ENCODE measurements around the gene LRBA. TPM values are rescaled to one million over a fixed set of nuclear protein-coding genes. Genes with fewer than 3 reads are reported as not detected.
"Not testable (repeated sequence)": the region's sequence is repeated elsewhere in the genome, so short reads cannot be mapped to it uniquely, and the experiment has no call there.

The LRBA gene
- total RNA-seq, 2 donors from 2014 or later = 76.3 to 86.9 TPM

GRCh38 chr4:151012376-151012775 lies 2.7 kb downstream of the LRBA start:
- Mint-ChIP-seq H3K4me3 (peak overlapping the region; percentile 99), H3K27ac (peak overlapping the region; percentile 45), H3K27me3 (no peaks in the 10 kb centered on the region)

GRCh38 chr4:151004222-151004621 lies 10.9 kb downstream of the LRBA start:
- Mint-ChIP-seq H3K4me1 (peaks cover 32% of the 10 kb centered on the region), H3K27ac (no peak overlapping the region), H3K36me3 (ENCODE audit: low read depth) (peaks cover 3% of the 10 kb centered on the region), H3K27me3 (no peaks in the 10 kb centered on the region), H3K4me3 (no peak overlapping the region)
- H3K9me3 ChIP-seq (ENCODE audit: control insufficient read depth, low read length, poor library complexity, severe bottlenecking) = no peaks in the 10 kb centered on the region
- DNase-seq (no peak), ATAC-seq (no peak)

More at GRCh38 chr4:151012376-151012775, 2.7 kb downstream of the LRBA start:
- no peak for ATAC-seq
- Mint-ChIP-seq H3K36me3 (ENCODE audit: low read depth) (no peaks in the 10 kb centered on the region), H3K4me1 (peaks cover 25% of the 10 kb centered on the region)
- H3K9me3 ChIP-seq (ENCODE audit: control insufficient read depth, low read length, poor library complexity, severe bottlenecking) = no peaks in the 10 kb centered on the region
- DNase-seq = no peak

DNA sequence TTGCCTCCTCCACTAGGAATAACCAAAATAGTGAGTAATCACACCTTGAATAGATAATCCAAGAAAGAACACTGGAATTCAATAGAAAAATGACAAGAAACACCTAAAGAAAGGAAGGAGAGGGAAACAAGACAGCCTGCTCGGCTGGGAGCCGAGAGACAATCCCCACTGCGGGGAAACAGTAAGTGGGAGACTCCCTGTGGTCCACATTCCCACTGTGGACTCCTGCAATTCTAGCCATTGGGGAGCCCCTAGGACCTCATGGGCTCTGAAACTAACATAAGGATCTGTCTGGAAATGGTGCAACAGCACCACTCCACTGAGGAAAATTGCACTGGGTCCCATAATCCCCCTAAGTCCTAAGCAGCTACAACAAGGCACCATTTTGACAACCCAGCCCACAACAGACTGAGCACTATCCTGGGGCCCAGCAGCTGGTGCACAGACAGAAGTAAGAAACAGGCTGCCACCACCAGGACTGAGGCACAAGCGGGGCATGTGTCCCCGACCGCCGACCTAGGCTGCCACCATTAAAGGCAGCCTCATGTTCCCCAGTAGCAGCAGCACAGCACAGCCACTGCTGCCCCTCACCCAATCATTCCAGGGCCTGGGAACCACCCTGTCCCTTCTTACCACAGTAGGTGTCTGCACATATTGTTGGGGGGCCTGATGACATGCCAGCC lies 14.2 kb downstream of the LRBA start:
- no peak for DNase-seq
- Mint-ChIP-seq H3K4me3 (no peak overlapping the region), H3K4me1 (peaks cover 37% of the 10 kb centered on the region)

GRCh38 chr4:150999086-150999485 lies 16.0 kb downstream of the LRBA start:
- Mint-ChIP-seq H3K4me3 (no peak overlapping the region), H3K27me3 (no peaks in the 10 kb centered on the region), H3K36me3 (ENCODE audit: low read depth) (peaks cover 3% of the 10 kb centered on the region), H3K27ac (no peak overlapping the region), H3K4me1 (peaks cover 36% of the 10 kb centered on the region)
- H3K9me3 ChIP-seq (ENCODE audit: control insufficient read depth, low read length, poor library complexity, severe bottlenecking) = no peaks in the 10 kb centered on the region
- DNase-seq (no peak), ATAC-seq (no peak)

More for the DNA sequence above, 14.2 kb downstream of the LRBA start:
- Mint-ChIP-seq H3K36me3 (ENCODE audit: low read depth) (peaks cover 3% of the 10 kb centered on the region), H3K27ac (no peak overlapping the region), H3K27me3 (no peaks in the 10 kb centered on the region)
- H3K9me3 ChIP-seq (ENCODE audit: control insufficient read depth, low read length, poor library complexity, severe bottlenecking) = no peaks in the 10 kb centered on the region
- no peak for ATAC-seq

GRCh38 chr4:150997141-150997540 lies 17.9 kb downstream of the LRBA start:
- no peaks in the 10 kb centered on the region for H3K9me3 ChIP-seq (ENCODE audit: control insufficient read depth, low read length, poor library complexity, severe bottlenecking)
- Mint-ChIP-seq H3K36me3 (ENCODE audit: low read depth) (peaks cover 4% of the 10 kb centered on the region), H3K27me3 (no peaks in the 10 kb centered on the region), H3K4me3 (no peak overlapping the region), H3K4me1 (peaks cover 37% of the 10 kb centered on the region), H3K27ac (no peak overlapping the region)
- DNase-seq (no peak), ATAC-seq (no peak)

GRCh38 chr4:150994721-150995120 lies 20.4 kb downstream of the LRBA start:
- ATAC-seq (no peak), DNase-seq (no peak)
- H3K27ac Mint-ChIP-seq = no peak overlapping the region
- no peaks in the 10 kb centered on the region for H3K9me3 ChIP-seq (ENCODE audit: control insufficient read depth, low read length, poor library complexity, severe bottlenecking)
- peaks cover 3% of the 10 kb centered on the region for H3K36me3 Mint-ChIP-seq (ENCODE audit: low read depth)
- peaks cover 29% of the 10 kb centered on the region for H3K4me1 Mint-ChIP-seq
- no peaks in the 10 kb centered on the region for H3K27me3 Mint-ChIP-seq
- H3K4me3 Mint-ChIP-seq = no peak overlapping the region

- H3K27me3 Mint-ChIP-seq; DNase-seq; ATAC-seq; H3K9me3 ChIP-seq (ENCODE audit: control insufficient read depth, low read length, poor library complexity, severe bottlenecking); H3K27ac Mint-ChIP-seq; H3K4me3 Mint-ChIP-seq; H3K36me3 Mint-ChIP-seq (ENCODE audit: low read depth): not testable (repeated sequence)
- peaks cover 28% of the 10 kb centered on the region for H3K4me1 Mint-ChIP-seq
These were observed 21.5 kb downstream of the LRBA start for GRCh38 chr4:150993577-150993976.

DNA sequence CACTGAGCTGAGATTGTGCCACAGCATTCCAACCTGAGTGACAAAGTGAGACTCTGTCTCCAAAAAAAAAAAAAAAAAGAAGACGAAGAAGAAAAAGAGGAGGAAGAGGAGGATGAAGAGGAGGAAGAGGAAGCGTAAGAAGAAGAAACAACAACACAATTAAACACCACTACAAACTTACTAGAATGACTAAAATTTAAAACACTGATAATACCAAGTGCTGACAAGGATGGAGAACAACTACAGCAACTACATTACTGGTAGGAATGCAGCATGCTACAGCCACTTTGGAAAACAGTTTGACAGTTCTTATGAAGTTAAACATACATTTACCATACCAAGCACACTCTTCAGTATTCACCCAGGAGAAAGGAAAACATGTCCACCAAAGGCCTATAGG lies 24.1 kb downstream of the LRBA start:
- H3K27ac Mint-ChIP-seq = peak overlapping the region; percentile 65
- H3K9me3 ChIP-seq (ENCODE audit: control insufficient read depth, low read length, poor library complexity, severe bottlenecking) = no peaks in the 10 kb centered on the region
- H3K36me3 Mint-ChIP-seq (ENCODE audit: low read depth) = peaks cover 3% of the 10 kb centered on the region
- no peak overlapping the region for H3K4me3 Mint-ChIP-seq
- no peak for ATAC-seq
- H3K27me3 Mint-ChIP-seq = no peaks in the 10 kb centered on the region
- no peak for DNase-seq
- H3K4me1 Mint-ChIP-seq = peaks cover 36% of the 10 kb centered on the region

- Mint-ChIP-seq H3K27ac (peak overlapping the region; percentile 65), H3K4me1 (peaks cover 34% of the 10 kb centered on the region), H3K4me3 (no peak overlapping the region), H3K36me3 (ENCODE audit: low read depth) (peaks cover 3% of the 10 kb centered on the region), H3K27me3 (no peaks in the 10 kb centered on the region)
- no peak for ATAC-seq
- DNase-seq = no peak
- no peaks in the 10 kb centered on the region for H3K9me3 ChIP-seq (ENCODE audit: control insufficient read depth, low read length, poor library complexity, severe bottlenecking)
These were observed 24.8 kb downstream of the LRBA start for GRCh38 chr4:150990250-150990649.

DNA sequence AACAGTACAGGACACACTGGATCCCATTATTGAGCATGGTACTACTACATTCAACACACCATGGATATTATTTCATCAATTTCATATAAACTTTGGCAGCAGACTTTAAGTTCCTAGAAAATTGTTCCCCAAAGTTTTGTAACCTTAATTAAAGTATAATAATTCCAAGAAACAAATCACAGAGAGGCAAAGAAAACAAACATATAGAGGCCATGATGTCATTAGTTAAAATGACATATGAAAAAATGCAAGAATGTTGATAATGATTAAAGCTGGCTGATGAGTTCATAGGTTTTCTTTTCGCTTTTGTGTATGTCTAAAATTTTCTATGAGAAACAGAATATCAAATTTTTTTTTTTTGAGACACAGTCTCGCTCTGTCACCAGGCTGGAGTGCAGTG lies 26.8 kb downstream of the LRBA start:
- no peak for DNase-seq
- Mint-ChIP-seq H3K4me1 (peaks cover 28% of the 10 kb centered on the region), H3K27ac (no peak overlapping the region), H3K27me3 (no peaks in the 10 kb centered on the region), H3K36me3 (ENCODE audit: low read depth) (peaks cover 3% of the 10 kb centered on the region), H3K4me3 (no peak overlapping the region)
- no peak for ATAC-seq
- H3K9me3 ChIP-seq (ENCODE audit: control insufficient read depth, low read length, poor library complexity, severe bottlenecking) = no peaks in the 10 kb centered on the region

GRCh38 chr4:150987204-150987603 lies 27.9 kb downstream of the LRBA start:
- H3K9me3 ChIP-seq (ENCODE audit: control insufficient read depth, low read length, poor library complexity, severe bottlenecking) = no peaks in the 10 kb centered on the region
- H3K27me3 Mint-ChIP-seq = no peaks in the 10 kb centered on the region
- H3K36me3 Mint-ChIP-seq (ENCODE audit: low read depth) = peaks cover 2% of the 10 kb centered on the region
- no peak for DNase-seq
- ATAC-seq = no peak
- H3K4me1 Mint-ChIP-seq = peaks cover 27% of the 10 kb centered on the region
- H3K27ac Mint-ChIP-seq = no peak overlapping the region
- no peak overlapping the region for H3K4me3 Mint-ChIP-seq

DNA sequence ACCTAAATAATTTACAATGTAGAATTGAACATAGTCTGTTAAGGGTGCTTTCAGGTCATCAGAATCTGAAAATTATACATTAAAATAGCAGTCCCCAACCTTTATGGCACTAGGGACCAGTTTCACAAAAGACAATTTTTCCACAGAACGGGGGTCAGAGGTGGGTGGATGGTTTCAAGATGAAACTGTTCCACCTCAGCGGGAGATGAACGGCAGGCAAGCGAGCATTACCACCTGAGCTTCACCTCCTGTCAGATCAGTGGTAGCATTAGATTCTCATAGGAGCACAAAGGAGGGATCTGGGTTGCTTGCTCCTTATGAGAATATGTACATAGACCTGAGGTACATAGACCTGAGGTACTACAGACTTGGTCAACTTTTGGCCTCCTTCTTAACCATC lies 29.0 kb downstream of the LRBA start:
- no peaks in the 10 kb centered on the region for H3K9me3 ChIP-seq (ENCODE audit: control insufficient read depth, low read length, poor library complexity, severe bottlenecking)
- no peak for ATAC-seq
- peaks cover 24% of the 10 kb centered on the region for H3K4me1 Mint-ChIP-seq
- no peak overlapping the region for H3K27ac Mint-ChIP-seq
- no peak overlapping the region for H3K4me3 Mint-ChIP-seq
- no peaks in the 10 kb centered on the region for H3K27me3 Mint-ChIP-seq
- H3K36me3 Mint-ChIP-seq (ENCODE audit: low read depth) = no peaks in the 10 kb centered on the region
- no peak for DNase-seq

DNA sequence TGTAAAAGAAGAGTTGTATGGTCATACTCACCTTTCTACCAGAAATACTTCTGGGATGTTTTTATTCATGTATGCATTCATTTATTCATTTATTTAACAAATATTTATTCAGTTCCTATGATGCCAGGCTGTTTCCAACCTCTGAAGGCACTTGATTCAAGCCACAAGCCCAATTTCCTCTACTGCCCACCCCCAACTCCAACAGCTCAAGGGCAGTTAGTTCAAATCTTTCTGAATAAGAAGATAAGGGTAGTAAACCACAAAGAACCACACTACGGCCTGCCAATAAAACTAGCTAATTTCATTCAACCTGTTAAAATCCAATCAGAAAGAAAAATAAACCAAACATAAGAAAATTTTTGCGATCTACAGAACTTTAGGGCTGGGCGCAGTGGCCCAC lies 31.2 kb downstream of the LRBA start:
- Mint-ChIP-seq H3K27me3 (no peaks in the 10 kb centered on the region), H3K36me3 (ENCODE audit: low read depth) (peaks cover 3% of the 10 kb centered on the region), H3K4me3 (no peak overlapping the region), H3K4me1 (peaks cover 29% of the 10 kb centered on the region), H3K27ac (no peak overlapping the region)
- no peak for ATAC-seq
- no peaks in the 10 kb centered on the region for H3K9me3 ChIP-seq (ENCODE audit: control insufficient read depth, low read length, poor library complexity, severe bottlenecking)
- DNase-seq = no peak

DNA sequence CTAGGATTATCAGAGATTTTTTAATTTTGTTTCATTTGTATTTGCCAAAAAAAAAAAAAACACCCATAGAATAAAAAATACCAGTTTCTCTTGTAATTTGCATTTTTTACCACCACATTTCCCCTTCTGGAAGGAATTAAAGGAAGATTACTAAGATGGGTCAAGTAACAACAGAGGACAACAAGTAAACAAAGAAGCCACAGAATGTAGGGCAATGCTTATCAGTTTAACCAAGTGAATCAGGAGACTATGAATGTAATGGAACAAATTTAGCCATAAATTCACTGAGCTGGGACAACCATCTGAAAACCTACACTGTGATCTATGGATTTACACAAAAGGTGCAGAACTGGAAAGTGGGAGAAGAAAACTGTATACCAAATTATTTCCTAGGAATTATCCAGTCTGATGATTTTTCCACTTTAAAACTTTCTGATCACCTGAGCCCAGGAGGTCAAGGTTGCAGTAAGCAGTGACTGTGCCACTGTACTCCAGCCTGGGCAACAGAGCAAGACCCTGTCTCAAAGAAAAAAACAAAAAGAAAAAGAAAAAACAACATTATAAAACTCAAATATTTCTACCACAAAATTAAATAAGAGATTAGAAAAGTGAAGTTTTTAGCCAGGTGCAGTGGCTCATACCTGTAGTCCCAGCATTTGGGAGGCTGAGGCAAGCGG lies 32.4 kb downstream of the LRBA start:
- DNase-seq (no peak), ATAC-seq (no peak)
- H3K4me3 Mint-ChIP-seq = peak overlapping the region; percentile 45
- H3K27ac Mint-ChIP-seq = peak overlapping the region; percentile 24
- H3K36me3 Mint-ChIP-seq (ENCODE audit: low read depth) = peaks cover 6% of the 10 kb centered on the region
- H3K4me1 Mint-ChIP-seq = peaks cover 31% of the 10 kb centered on the region
- no peaks in the 10 kb centered on the region for H3K27me3 Mint-ChIP-seq
- H3K9me3 ChIP-seq (ENCODE audit: control insufficient read depth, low read length, poor library complexity, severe bottlenecking) = no peaks in the 10 kb centered on the region

Data from T-helper 17 cell (primary cell).